Measurements from ENCODE around the gene CNOT9.
"Not testable (repeated sequence)": the region's sequence is repeated elsewhere in the genome, so short reads cannot be mapped to it uniquely, and the experiment has no call there.

The CNOT9 gene, protein sequence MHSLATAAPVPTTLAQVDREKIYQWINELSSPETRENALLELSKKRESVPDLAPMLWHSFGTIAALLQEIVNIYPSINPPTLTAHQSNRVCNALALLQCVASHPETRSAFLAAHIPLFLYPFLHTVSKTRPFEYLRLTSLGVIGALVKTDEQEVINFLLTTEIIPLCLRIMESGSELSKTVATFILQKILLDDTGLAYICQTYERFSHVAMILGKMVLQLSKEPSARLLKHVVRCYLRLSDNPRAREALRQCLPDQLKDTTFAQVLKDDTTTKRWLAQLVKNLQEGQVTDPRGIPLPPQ

DNA sequence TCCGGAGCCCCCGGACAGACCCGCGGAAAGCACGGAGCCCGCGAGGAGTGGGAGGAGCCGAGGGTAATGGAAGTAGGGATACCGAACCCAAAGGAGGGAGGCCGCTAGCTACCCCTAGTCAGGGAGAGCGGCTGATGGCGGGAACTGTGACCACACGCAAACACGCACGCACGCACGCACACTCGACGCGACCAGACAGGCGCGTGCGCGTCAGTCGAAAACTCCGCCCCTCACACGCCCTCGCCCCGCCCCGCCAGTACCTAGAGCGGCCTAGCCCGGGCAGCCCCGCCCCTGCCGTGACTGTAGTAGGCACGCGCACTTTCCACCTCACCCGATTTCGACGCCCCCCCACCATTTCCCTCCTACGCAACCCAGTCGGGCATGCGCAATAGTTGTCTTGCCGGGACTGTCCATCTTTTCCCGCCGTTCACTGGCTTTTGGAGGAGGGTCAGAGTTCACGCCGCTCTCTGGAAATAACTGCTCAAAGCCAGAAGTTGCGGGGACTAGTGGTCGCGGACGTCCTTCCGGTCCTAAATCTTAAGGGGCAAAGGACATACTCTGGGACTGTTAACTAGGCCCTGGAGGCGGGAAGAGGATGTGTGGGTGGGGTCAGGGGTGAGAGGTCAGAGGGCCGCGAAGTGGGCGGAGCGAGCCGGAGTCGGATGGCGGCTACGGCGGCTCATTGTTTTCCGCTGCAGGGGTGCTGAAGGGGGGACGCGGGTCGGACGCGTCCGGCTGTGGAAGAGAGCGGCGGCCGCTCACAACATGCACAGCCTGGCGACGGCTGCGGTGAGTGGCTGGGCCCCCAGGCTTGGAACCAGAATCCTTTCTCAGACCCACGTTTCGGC is at the start of gene CNOT9, which contains the start of gene USP37:
Gene CNOT9, plus strand, starts transcription at position 650 of the 848 bp plus-strand sequence. Its CDS starts 116 bp downstream, at position 766.
Gene USP37, minus strand, starts transcription at position 162 of the 848 bp plus-strand sequence. CDS start 9,698 bp downstream, outside the sequence.
- peak; percentile 99 for DNase-seq

DNA sequence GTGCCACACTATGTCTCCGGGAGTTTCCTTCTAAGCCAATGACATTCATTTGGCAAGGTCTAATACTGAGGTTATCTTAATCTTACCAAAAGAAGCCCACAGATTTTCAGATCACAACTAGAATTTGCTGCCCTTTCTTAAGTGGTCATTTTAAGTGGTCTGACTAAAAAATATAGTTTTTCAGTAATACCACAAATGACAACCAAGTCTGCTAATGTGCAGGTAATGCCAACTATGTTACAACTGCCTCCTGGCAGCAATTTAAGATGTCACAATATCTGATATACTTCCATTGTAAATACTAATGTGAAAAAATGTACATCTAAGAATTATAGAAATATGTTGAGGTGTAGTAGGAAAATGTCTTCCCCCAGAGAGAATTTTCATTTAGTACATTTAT is 49.8 kb upstream of the CNOT9 start:
- no peak for DNase-seq

DNA sequence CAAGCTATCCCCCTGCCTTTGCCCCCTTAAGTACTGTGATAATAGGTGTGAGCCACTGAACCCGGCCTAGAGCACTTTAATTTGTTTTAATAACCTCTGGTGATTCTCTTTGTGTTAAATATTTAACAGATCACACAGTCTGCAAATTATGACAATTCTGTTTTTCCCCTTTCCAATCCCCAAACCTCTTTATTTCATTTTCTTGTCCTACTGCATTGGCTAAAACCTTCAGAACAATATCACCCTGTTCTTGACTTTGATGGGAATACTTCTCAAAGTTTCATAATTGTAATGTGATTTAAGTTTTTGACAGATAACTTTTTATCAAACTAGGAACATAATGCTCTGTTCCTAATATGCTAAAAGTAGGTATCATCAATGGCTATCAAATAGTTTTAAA is 45.0 kb upstream of the CNOT9 start:
- no peak for DNase-seq

DNA sequence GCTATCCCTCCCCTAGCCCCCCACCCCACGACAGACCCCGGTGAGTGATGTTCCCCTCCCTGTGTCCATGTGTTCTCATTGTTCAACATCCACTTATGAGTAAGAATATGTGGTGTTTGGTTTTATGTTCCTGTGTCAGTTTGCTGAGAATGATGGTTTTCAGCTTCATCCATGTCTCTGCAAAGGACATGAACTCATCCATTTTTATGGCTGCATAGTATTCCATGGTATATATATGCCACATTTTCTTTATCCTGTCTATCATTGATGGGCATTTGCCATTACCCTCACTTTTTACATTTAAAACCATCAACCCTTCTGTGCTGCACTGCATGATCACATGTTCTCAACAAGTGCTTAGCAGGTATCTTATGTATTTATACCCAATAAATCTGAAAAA is 40.2 kb upstream of the CNOT9 start:
- not testable (repeated sequence) for DNase-seq

DNA sequence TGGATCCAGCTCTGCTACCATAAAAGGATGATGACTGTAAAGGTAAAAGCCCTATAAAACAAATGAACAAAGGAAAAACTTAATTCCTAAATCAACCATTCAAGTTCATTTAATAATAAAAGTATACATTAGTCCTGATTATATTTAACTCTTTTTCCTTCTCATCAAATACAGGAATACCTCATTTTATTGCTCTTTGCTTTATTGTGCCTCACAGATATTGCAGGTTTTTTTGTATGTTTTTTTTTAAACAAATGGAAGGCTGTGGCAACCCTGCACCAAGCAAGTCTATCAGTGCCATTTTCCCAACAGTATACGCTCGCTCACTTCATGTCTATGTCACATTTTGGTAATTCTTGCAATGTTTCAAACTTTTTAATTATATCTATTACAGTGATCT is 38.6 kb upstream of the CNOT9 start:
- DNase-seq = no peak

DNA sequence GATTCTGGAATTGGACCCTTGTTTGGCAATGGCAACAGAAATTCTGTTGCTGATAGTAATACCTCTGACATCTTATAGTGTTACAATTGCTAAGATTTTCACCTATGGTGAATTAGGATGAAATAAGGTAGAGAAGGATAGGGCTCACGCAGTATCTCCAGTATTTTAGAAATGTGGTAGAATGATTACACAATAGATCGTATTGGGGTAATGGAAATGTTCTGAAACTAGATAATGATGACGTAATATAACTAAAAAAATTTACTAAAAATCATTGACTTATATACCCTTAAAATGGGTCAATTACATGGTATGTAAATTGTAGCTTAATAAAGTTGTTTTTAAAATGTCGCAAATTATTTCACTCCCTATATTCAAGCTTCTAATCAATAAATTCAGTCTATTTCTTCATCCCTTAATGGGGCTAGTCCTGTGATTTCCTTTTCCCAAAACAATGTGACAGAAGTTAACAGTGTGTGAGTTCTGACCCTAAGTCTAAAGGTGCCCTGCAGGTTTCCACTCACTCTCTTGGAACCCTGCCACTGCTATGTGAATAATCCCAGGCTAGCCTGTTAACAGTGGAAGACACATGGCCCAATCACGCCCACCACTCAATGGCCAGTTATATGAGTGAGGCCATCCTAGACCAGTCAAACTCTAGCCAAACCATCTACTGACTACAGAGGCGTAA is 31.7 kb upstream of the CNOT9 start:
- no peak for DNase-seq

DNA sequence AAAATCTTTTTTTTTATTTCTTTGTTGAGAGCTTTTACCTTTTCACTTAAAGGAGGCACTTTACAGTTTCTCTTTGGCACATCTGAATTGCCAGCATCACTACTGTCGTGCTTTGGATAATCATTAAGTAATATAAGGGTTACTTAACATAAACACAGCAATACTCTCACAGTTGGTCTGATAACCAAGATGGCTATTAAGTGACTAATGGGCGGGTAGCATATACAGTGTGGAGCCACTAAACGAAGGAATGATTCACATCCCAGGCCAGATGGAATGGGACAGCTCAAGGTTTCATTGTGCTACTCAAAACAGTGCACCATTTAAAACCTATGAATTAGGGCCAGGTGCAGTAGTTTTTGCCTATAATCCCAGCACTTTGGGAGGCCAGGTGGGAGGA is 28.6 kb upstream of the CNOT9 start:
- no peak for DNase-seq

DNA sequence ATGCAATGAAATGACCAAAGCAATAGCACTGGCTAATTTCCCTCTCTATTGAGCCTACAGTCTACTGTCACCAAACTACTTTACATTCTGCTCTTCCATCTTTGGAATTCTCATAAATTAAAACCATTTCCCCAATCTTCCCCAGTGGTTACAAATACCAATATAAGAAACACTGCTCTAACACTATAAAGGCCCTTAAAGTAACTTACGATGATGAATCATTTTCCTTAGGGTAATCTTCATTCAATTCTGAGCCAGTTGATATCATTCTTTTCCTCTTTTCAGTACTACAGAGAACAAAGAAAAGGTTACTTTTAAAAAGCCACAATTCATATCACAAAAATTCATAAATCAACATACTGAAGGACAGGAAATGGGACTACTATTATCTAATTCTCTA is 22.6 kb upstream of the CNOT9 start:
- DNase-seq = no peak

DNA sequence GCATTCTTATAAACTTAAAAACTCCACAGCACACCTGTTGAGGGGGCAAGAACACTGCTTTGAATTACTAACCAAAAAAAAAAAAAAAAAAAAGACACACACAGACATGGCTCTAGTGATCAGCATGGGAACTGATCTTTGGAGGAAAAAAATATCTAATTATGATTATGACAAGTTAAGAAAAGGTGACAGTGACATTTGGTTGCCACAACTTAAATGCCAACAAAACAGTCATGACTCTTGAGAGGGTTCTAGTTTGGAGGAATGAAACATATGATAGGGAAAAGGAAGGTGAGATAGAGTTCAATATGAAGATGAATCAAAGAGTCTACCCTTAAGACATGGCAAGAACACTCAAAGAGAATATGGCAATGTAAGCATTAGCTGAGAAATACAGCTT is 21.1 kb upstream of the CNOT9 start:
- DNase-seq = no peak

DNA sequence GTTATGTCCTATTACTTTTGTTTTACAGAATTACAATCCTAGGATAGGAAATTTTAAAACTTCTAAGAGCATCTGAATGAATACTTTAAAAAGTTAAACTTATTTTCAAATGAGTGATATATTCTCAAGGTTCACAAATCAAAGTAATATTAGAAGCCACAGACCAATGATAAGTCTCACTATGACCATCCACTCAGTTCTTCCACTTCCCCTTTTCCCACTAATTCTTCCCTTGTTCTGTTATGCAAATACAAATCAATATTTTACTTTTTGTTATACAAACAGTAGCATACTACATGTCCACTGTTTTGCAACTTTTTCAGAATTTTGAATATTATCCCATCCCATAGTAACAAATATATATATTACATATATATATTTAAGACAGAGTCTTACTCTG is 20.7 kb upstream of the CNOT9 start:
- DNase-seq = no peak

DNA sequence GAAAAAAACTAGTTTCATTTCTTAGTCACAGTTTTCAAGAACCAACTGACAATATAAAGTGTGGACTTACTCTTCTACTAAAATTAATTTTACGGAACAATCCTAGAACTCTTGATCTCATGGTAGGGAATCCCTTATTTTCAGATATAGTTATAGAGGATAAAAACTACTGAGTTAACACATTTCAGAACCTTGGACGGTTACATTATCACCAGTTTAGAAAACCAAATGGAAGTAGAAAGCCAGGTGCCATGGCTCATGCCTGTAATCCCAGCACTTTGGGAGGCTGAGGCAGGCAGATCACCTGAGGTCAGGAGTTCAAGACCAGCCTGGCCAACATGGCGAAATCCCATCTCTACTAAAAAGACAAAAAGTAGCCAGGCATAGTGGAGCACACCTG is 14.4 kb upstream of the CNOT9 start:
- DNase-seq = not testable (repeated sequence)

DNA sequence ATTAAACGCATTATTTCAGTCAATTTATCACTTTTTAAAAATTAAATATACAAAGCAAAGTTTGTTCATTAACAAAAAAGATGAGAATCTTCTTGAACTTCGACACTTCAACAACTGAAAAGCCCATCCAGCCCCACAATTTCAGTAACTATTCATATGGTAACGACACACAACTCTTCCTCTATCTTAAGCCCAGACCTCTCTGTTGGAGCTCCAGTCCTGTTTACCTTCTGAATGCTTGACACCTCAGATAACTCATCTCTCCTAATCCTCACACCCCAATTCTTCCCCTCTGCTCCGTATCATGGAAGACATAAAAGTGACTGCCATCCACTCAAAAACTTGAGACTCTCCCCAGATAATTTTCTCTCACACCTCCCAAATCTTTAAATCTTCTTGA is 13.1 kb upstream of the CNOT9 start:
- DNase-seq = no peak

DNA sequence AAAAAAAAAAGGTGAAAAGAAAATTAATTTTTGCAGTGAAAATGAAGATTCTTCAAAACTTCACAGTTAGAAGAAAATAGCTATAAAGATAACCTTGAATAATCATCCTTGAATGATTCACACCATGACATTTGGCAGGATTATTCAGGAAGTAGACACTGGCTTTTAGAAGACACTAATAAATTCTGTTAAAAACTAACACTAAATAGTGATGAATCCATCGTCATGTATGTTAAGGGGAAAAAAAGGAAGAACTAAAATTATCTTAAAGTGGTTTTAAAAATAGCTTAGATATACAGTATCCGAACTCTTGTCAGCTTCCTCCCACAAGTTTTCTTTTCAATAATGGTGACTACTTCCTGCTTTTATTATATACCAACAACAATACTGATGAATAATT is 10.7 kb upstream of the CNOT9 start:
- DNase-seq = no peak

DNA sequence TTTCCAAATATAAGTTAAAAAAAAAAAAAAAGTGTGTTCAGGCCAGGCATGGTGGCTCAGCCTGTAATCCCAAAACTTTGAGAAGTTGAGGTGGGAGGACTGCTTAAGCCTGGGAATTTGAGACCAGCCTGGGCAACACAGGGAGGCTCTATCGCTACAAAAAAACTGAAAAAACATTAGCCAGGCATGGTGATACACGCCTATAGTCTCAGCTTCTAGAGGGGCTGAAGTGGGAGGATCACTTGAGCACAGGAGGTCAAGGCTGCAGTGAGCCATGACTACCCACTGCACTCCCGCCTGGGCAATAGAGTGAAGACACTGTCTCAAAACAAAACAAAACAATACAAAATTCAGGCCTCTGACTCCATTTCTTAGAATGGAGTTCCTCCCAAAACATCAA is 9.7 kb upstream of the CNOT9 start:
- DNase-seq = no peak

DNA sequence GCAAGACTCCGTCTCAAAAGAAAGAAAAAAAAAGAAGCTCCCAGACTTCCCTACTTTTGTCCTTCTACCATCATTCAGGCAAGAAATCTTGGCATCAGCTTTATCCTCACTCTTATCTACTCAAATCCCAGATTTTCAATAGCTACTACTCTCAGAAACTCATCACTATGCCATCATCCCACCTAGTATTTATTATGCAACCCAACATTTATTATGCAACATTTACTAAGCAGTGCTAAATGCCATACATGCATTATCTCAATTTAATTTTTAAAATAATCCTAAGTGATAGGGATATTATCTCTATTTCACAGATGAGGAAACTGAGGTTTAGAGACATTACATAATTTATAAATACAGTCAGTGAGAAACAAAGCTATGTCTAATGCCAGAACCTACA is 4.6 kb upstream of the CNOT9 start:
- DNase-seq = no peak

DNA sequence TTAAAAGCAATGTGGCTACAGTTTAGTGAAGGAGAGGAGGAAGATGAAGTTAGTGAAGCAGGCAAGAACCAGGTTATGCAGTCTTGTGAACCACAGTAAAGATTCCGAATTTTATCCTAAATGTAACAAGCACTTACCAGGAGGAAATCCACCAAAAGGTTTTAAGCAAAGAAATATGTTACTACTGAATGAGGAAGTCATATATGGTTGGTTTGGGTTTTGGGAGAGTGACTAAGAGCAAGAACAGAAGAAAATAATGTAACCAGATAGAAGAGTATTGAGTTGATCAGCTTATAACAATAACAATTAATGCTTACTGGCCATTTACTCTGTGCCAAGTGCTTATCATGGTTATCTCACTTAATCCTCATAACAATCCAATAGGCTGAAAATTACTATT is 2.3 kb upstream of the CNOT9 start:
- DNase-seq = no peak

DNA sequence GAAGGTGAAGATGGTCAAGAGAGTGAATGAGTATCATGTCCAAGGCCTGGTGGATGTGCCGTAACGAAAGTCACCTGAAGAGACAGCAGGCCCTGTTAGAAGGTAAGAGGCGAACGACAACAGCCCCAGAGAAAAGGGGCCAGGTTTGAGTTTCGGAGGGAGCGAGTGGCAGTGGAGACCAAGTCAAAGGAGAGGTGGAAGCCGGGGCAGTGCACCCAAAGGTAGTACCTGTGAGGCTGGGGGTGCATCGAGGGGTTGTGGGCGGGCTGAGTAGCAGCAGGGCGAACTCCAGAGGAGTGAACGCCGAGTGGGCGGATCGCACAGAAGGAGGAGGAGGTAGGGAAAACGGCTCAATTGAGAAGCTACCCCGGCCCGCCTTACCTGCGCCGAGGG is 846 bp upstream of the CNOT9 start:
- DNase-seq = no peak

DNA sequence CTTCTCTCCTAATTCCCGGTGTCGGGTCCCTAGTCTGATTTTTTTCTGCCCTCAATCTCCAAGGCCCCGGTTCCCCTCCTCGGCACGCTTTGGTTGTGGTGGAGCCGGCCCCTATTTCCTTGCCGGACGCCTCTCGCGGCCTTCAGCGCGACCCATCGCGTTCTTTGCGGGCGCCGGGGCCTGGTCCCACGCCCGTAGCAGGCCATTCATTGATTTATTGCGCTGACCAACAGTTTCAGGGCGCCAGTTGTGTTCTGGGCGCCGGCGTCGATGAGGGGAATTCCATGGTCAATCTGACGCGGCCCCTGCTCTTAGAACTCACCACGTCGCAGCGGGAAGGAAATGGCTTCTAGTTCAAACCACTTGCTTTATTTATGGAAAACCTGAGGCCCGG is 396 bp downstream of the CNOT9 start:
- DNase-seq = no peak

DNA sequence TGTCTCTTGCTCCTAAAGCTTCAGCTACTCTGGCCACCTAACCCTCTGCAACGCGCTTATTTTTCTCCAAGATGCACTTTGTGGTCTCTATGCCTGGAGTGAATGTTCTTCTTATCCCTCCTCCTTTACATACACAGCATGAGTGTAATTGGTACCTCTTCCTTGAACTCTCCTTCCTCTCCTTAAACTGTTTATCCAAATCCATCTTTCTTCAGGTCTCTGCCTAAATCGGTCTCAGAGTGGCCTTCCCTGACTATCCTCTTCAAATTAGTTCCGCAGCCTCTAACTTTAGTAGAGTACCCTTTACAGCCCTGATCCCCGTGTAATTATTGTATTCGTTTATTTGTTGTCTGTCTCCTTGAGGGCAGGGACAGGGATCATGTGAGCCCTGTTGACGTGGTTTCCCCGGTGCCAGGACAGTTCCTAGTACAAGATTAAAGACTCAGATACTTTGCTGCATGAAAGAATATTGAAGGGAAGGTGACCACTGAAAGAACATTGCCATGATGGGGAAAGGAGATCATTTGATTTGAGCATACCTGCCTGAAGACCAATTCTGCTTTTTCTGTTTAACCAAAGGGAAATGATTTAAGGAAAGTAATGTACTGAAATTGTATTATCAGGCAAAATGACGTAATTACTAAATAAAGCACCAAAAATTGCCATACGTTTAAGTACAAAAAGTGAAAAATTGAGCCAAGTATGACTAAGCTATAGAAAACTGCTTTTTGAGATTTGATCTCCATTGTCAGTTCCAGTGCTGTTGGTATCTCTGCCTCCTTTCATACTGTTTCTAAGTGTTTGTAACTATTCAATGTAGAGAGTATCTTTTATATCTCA is 1.2 kb downstream of the CNOT9 start:
- no peak for DNase-seq

DNA sequence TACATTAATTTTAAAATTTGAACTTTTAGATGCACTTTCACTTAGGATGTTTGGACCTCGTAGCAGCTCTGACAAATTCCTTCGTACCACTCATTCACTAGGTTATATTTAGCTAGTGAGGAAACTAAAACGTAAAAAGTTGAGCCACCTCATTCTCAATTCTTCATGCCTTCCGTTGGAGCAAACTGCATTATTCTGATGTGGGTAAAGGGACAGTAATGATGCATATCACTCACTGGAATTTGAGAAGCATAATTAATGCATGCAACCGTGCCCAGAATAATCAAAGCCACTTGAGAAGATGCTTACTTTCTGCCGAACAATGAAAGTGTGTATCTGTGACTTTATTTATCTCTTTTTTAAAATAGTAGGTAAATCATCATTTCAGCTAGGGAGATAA is 2.2 kb downstream of the CNOT9 start:
- DNase-seq = no peak

DNA sequence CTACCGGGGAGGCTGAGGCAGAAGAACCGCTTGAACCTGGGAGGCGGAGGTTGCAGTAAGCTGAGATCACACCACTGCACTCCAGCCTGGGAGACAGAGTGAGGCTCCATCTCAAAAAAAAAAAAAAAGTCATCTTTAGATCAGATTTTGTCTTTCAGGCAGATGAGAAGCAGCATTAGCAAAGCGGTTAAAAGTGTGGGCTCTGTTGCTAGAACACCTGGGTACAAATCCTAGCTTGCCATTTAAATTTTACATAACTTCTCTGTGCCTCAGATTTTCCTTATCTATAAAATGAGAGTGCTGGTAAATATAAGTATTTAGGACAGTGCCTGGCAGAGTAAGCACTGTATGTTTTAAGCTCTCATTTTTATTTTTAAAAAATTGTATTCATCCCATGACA is 8.2 kb downstream of the CNOT9 start:
- no peak for DNase-seq

DNA sequence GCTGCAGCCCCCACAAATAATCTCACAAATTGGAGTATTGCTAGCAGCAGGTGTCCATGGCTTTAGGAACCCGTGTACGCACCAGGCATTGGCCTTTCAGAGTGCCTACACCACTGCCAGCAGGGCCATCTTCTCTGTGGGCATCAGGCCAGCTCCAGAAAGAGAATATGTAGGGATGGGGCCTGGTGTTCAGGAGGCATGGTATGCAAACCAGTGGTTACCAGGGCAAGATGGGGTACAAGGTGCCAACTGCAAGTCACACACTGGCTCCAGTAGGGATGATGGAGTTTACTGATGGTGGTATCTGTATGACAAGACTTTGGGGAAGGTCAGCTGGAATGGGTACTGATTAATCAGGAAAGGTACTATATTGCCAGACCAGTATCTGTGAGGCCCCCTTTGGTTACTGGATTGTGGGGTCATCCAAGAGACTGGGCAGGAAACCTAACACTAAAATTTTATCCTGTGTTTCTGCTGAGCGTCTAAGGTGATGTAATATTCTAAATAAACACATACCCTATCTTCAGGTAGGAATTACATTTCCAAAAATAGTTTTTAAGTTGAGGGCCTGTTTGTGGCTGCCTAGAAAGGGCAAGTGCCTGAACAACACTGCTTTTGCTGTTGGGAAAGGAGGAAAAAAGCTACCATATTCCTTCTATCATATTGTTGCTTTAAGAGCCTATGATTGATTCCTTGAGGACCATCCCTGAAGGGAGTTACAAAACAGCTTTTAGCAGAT is 9.0 kb downstream of the CNOT9 start:
- DNase-seq = no peak

Measured in GDM1 (cell line).